Measurements from ENCODE around the gene DENND5B.
A peak's percentile ranks its signal among the peaks of the same experiment; 100 is the strongest.

Gene DENND5B

DNA sequence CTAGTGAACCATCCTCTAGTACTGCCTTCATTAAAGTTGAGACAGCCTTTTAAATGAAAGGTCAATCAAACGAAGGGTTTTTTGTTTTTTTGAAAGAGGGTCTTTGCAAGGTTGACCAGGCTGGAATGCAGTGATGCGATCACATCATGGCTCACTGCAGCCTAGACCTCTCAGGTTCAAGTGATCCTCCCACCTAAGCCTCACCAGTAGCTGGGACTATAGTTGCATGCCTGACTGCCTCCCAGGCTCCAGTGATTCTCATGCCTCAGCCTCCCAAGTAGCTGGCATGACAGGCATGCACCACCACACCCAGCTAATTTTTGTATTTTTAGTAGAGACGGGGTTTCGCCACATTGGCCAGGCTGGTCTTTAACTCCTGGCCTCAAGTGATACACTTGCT, 150.3 kb downstream of the DENND5B start:
- H3K27ac Mint-ChIP-seq: no peak overlapping the region
- DNase-seq: peak; percentile 13
- no peaks in the 10 kb centered on the region for H3K4me1 Mint-ChIP-seq
- peaks cover 2% of the 10 kb centered on the region for H3K27me3 Mint-ChIP-seq (ENCODE audit: low read depth, poor library complexity)
- H3K9me3 Mint-ChIP-seq: no peaks in the 10 kb centered on the region
- H3K4me3 Mint-ChIP-seq: no peak overlapping the region
- peaks cover 57% of the 10 kb centered on the region for H3K36me3 Mint-ChIP-seq (ENCODE audit: low read depth)
- TF ChIP-seq, protein P1, sequence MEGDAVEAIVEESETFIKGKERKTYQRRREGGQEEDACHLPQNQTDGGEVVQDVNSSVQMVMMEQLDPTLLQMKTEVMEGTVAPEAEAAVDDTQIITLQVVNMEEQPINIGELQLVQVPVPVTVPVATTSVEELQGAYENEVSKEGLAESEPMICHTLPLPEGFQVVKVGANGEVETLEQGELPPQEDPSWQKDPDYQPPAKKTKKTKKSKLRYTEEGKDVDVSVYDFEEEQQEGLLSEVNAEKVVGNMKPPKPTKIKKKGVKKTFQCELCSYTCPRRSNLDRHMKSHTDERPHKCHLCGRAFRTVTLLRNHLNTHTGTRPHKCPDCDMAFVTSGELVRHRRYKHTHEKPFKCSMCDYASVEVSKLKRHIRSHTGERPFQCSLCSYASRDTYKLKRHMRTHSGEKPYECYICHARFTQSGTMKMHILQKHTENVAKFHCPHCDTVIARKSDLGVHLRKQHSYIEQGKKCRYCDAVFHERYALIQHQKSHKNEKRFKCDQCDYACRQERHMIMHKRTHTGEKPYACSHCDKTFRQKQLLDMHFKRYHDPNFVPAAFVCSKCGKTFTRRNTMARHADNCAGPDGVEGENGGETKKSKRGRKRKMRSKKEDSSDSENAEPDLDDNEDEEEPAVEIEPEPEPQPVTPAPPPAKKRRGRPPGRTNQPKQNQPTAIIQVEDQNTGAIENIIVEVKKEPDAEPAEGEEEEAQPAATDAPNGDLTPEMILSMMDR (IDR thresholded peaks at IDR 0.05): no peak

DNA sequence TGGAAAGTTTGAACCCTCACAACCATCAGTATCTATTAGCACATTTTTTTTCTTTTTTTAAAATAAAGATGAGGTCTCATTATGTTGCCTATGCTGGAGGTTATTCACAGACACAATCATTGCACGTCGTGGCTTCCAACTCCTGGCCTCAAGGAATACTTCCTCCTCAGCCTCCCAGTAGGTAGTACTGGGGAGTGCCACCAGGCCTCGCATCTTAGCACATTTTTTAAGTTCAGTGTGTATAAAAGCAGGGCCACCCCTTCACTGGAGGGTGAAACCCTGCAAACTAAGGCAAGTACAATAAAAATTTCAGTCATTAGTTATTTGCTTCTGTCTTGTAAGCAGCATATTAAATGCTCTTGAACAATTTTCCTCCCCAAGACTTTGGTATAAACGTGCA, 150.8 kb downstream of the DENND5B start:
- Mint-ChIP-seq H3K4me3 (no peak overlapping the region), H3K4me1 (no peaks in the 10 kb centered on the region), H3K9me3 (no peaks in the 10 kb centered on the region), H3K36me3 (ENCODE audit: low read depth) (peaks cover 58% of the 10 kb centered on the region), H3K27me3 (ENCODE audit: low read depth, poor library complexity) (peaks cover 2% of the 10 kb centered on the region), H3K27ac (no peak overlapping the region)
- no peak for DNase-seq
- TF ChIP-seq, protein P1 (IDR thresholded peaks at IDR 0.05): no peak

DNA sequence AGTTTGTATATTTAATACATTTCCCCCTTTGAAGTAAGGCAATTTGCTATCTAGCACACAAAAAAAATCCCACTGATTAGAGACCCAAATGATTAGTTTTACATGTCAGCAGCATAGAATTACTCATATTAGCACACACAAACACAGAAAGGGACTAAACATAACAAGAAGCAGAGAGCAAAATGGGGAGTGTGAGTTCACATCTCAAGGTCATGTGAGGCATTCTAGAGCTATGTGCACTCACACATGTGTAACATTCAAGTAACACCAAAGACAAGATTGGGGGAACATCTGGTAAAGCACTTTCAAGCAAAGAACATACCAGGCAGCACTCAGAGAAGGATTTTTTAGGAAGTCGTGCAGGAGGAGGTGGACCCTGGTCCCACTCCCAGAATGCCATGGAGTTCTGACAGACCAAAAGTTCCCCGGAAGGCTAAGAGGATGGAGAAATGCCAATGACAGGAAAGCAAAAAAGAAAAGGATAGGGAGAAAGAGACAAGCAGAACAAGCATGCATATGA, 159.2 kb downstream of the DENND5B start:
- Mint-ChIP-seq H3K4me1 (peaks cover 7% of the 10 kb centered on the region), H3K27ac (peak overlapping the region; percentile 12), H3K27me3 (ENCODE audit: low read depth, poor library complexity) (peaks cover 2% of the 10 kb centered on the region), H3K9me3 (peaks cover 3% of the 10 kb centered on the region), H3K4me3 (no peak overlapping the region), H3K36me3 (ENCODE audit: low read depth) (peaks cover 18% of the 10 kb centered on the region)
- TF ChIP-seq, protein P1 (IDR thresholded peaks at IDR 0.05): no peak
- DNase-seq: no peak

DNA sequence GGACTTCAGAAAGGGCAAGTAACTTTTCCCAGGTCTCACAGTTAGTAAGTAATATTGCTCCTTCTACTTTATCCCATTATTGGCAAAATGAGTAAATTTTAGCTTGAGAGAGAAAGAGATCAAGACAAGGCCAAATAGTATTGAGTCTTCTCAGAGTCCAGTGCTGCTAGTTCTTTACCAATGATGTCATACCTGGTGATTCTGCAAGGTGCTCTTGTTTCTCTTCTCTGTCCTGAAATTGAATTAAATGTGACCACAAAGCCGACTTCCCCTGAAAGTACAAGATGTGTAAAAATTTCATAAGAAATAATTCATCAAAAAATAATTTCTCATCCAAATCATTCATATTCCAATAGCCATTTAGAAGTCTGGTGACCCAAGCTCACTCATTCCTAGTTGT, 167.5 kb downstream of the DENND5B start:
- no peak for DNase-seq

DNA sequence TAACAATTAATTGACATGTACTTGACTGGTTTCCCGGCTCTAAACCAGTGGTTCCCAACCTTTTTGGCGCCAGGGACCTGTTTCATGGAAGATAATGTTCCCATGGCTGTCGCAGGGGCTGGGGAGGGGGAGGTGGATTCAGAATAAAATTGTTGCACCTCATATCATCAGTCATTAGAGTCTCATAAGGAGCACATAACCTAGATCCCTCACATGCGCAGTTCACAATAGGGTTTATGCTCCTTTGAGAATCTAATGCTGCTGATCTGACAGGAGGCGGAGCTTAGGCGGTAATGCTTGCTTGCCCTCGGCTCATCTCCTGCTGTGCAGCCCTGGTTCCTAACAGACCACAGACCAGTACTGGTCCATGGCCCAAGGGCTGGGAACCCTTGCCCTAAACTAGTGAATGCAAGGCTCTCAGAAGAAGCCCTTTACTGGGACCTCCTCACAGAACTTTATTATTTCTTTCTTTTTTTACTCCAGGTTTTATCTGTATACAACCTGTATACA, 178.6 kb downstream of the DENND5B start:
- no peaks in the 10 kb centered on the region for H3K27me3 Mint-ChIP-seq (ENCODE audit: low read depth, poor library complexity)
- H3K4me3 Mint-ChIP-seq: no peak overlapping the region
- TF ChIP-seq, protein P1 (IDR thresholded peaks at IDR 0.05): no peak
- H3K4me1 Mint-ChIP-seq: no peaks in the 10 kb centered on the region
- peaks cover 69% of the 10 kb centered on the region for H3K36me3 Mint-ChIP-seq (ENCODE audit: low read depth)
- DNase-seq: no peak
- no peak overlapping the region for H3K27ac Mint-ChIP-seq
- no peaks in the 10 kb centered on the region for H3K9me3 Mint-ChIP-seq

More for the DNA sequence above, 167.5 kb downstream of the DENND5B start:
- Mint-ChIP-seq H3K4me1 (no peaks in the 10 kb centered on the region), H3K27me3 (ENCODE audit: low read depth, poor library complexity) (peaks cover 2% of the 10 kb centered on the region), H3K36me3 (ENCODE audit: low read depth) (peaks cover 45% of the 10 kb centered on the region), H3K4me3 (no peak overlapping the region), H3K27ac (no peak overlapping the region), H3K9me3 (no peaks in the 10 kb centered on the region)
- TF ChIP-seq, protein P1 (IDR thresholded peaks at IDR 0.05): no peak

DNA sequence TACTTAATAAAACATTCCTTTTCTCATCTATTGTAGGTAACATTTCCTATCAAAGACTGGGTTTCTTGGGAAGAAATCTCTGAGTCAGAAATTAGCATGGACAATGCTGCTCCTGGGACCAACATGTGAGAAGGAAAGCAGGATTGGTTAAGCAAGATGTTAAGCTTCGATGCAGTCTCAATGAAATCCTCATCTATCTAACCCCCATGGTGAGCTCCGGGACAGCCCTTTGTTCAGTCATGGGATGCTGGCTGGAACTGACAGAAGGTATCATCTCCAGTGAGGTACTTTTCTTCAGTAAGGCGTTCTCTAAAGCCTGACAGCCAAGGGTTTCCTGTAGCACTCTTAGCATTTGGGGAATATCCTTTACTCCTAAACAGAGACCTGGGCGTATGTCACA, 182.2 kb downstream of the DENND5B start:
- H3K27ac Mint-ChIP-seq: no peak overlapping the region

More for the DNA sequence above, 182.2 kb downstream of the DENND5B start:
- TF ChIP-seq, protein P1 (IDR thresholded peaks at IDR 0.05): no peak
- H3K36me3 Mint-ChIP-seq (ENCODE audit: low read depth): peaks cover 48% of the 10 kb centered on the region
- no peaks in the 10 kb centered on the region for H3K4me1 Mint-ChIP-seq
- H3K4me3 Mint-ChIP-seq: no peak overlapping the region
- no peaks in the 10 kb centered on the region for H3K27me3 Mint-ChIP-seq (ENCODE audit: low read depth, poor library complexity)
- DNase-seq: no peak
- H3K9me3 Mint-ChIP-seq: no peaks in the 10 kb centered on the region
